ENCODE data around the gene NUP153.

- TF ChIP-seq, protein P1, sequence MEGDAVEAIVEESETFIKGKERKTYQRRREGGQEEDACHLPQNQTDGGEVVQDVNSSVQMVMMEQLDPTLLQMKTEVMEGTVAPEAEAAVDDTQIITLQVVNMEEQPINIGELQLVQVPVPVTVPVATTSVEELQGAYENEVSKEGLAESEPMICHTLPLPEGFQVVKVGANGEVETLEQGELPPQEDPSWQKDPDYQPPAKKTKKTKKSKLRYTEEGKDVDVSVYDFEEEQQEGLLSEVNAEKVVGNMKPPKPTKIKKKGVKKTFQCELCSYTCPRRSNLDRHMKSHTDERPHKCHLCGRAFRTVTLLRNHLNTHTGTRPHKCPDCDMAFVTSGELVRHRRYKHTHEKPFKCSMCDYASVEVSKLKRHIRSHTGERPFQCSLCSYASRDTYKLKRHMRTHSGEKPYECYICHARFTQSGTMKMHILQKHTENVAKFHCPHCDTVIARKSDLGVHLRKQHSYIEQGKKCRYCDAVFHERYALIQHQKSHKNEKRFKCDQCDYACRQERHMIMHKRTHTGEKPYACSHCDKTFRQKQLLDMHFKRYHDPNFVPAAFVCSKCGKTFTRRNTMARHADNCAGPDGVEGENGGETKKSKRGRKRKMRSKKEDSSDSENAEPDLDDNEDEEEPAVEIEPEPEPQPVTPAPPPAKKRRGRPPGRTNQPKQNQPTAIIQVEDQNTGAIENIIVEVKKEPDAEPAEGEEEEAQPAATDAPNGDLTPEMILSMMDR (IDR thresholded peaks at IDR 0.05) = no peak
- TF ChIP-seq, protein P2, sequence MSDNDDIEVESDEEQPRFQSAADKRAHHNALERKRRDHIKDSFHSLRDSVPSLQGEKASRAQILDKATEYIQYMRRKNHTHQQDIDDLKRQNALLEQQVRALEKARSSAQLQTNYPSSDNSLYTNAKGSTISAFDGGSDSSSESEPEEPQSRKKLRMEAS (IDR thresholded peaks at IDR 0.05; ENCODE audit: low read depth) = no peak
- TF ChIP-seq RFX5 (IDR thresholded peaks at IDR 0.05; ENCODE audit: low read length) (no peak), EP300 (IDR thresholded peaks at IDR 0.05; ENCODE audit: borderline replicate concordance in 1 of 2, low read depth in 1 of 2, low read length in 1 of 2) (no peak), POLR2AphosphoS5 (IDR thresholded peaks at IDR 0.05; ENCODE audit: low read depth, low read length) (no peak), NFIC (IDR thresholded peaks at IDR 0.05; ENCODE audit: borderline replicate concordance) (no peak), SIN3A (IDR thresholded peaks at IDR 0.05; ENCODE audit: borderline replicate concordance, low read depth, low read length) (no peak), EZH2phosphoT487 (IDR thresholded peaks at IDR 0.05; ENCODE audit: borderline replicate concordance, low read depth) (no peak), RAD21 (IDR thresholded peaks at IDR 0.05; ENCODE audit: low read length) (no peak), NRF1 (IDR thresholded peaks at IDR 0.05; ENCODE audit: low read depth, low read length) (no peak), RCOR1 (IDR thresholded peaks at IDR 0.05; ENCODE audit: low read length) (no peak)
- TF ChIP-seq, protein P3, sequence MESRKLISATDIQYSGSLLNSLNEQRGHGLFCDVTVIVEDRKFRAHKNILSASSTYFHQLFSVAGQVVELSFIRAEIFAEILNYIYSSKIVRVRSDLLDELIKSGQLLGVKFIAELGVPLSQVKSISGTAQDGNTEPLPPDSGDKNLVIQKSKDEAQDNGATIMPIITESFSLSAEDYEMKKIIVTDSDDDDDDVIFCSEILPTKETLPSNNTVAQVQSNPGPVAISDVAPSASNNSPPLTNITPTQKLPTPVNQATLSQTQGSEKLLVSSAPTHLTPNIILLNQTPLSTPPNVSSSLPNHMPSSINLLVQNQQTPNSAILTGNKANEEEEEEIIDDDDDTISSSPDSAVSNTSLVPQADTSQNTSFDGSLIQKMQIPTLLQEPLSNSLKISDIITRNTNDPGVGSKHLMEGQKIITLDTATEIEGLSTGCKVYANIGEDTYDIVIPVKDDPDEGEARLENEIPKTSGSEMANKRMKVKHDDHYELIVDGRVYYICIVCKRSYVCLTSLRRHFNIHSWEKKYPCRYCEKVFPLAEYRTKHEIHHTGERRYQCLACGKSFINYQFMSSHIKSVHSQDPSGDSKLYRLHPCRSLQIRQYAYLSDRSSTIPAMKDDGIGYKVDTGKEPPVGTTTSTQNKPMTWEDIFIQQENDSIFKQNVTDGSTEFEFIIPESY (IDR thresholded peaks at IDR 0.05; ENCODE audit: borderline replicate concordance, low read depth) = no peak
Observed at GRCh38 chr6:17673543-17674254, 33.0 kb downstream of the NUP153 start.

Data from SK-N-SH (cell line).